Loucy (cell line): Measurements from ENCODE around the gene DDA1.

Experiments
- EZH2phosphoT487 ChIP-seq: fragments of 200-600 bp; IDR thresholded peaks from 2 replicates; pipeline ENCODE4 v1.6.1; 2018; ENCODE audit warnings: antibody characterized with exemption, mild to moderate bottlenecking, moderate library complexity, borderline replicate concordance
- TF ChIP-seq, protein P1 (sequence below): fragments of 200-600 bp; sonication (generic); conservative IDR thresholded peaks from 2 replicates; pipeline ENCODE4 v1.5.1; 2014; ENCODE audit warnings: mild to moderate bottlenecking, antibody characterized with exemption, low read length

DNA sequence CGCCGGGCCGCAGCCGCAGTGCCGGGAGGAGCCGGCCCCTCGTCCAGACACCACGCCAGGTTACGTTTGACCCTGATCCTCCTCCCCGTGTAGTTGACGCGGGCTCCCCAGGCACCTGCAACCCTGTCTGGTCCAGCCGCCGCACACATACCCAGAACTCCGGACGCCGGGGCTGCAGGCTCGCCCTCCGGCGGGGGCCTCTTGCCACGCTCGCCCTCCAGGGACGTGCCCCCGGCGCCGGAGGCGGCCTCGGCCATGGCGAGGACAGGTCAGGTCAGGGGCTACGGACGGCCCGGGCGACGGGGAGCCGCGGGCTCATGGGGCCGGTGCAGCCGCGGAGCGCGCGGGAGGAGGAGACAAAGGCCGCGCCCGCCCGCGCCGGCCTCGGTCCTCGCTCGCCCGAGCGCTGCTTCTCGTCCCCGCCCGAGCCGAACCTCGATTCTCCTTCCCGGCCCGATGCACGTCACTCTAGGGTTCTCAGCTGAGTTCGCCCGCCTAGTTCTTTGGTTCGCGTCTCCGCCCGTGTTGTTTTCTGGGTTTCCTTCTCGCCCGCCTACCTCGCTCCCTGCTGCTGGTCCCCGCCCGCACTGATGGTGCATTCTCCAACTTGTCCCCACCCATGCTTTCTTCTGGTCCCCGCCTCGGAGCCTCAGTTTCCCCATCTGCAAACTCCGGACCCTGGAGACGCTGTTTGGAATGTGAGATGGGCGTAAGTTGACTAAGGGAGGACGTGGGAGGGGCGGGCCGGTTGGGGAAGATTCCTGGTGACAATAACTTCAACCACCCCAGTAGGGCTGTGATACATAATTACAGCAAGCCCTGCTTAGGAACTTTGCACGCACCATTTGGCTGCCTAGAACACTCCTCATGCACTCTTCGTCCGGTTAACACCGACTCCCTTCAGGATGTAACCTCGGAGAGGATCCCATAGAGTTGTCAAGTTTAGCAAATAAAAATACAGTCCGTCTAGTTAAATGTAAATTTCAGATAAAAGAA lies 25.3 kb downstream of the DDA1 start, which contains the start of gene ANO8:
- TF ChIP-seq, protein P1, sequence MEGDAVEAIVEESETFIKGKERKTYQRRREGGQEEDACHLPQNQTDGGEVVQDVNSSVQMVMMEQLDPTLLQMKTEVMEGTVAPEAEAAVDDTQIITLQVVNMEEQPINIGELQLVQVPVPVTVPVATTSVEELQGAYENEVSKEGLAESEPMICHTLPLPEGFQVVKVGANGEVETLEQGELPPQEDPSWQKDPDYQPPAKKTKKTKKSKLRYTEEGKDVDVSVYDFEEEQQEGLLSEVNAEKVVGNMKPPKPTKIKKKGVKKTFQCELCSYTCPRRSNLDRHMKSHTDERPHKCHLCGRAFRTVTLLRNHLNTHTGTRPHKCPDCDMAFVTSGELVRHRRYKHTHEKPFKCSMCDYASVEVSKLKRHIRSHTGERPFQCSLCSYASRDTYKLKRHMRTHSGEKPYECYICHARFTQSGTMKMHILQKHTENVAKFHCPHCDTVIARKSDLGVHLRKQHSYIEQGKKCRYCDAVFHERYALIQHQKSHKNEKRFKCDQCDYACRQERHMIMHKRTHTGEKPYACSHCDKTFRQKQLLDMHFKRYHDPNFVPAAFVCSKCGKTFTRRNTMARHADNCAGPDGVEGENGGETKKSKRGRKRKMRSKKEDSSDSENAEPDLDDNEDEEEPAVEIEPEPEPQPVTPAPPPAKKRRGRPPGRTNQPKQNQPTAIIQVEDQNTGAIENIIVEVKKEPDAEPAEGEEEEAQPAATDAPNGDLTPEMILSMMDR, result no peak
- TF ChIP-seq EZH2phosphoT487, result no peak
